KBM-7 (cell line): ENCODE results near the gene VOPP1.

ENCODE experiments used
- DNase-seq: peaks from one replicate; pipeline ENCODE4 v3.0.0-alpha.2; 2015
- in situ Hi-C: fragments of 300-500 bp; cut with MboI; formaldehyde crosslinking; loops from 2 replicates; pipeline ENCODE4 v1.14.3; 2020; ENCODE audit warnings: low sequenced_read_pairs, low pct_unique_long_range_greater_than_20kb, mixed read lengths

Gene VOPP1

GRCh38 chr7:55458351-55458750, 114.0 kb downstream of the VOPP1 start:
- in situ Hi-C loops, result no loop called here
- DNase-seq, result no peak

DNA sequence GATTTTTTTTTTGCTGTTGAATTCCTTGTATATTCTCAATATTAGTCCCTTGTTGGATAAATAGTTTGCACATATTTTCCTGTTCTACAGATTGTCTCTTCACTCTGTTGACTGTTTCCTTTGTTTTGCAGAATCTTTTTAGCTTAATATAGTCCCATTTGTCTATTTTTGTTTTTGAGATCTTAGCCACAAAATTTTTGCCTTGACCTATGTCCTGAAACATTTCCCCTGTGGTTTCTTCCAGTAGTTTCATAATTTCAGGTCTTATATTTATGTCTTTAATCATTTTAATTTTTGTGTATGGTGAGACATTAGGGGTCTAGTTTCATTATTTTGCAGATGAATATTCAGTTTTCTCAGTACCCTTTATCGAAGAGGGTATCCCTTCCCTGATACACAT, 114.5 kb downstream of the VOPP1 start:
- no peak for DNase-seq
- in situ Hi-C loops, result no loop called here

- DNase-seq, result no peak
- in situ Hi-C loops, result no loop called here
These were observed 119.3 kb downstream of the VOPP1 start for GRCh38 chr7:55452971-55453370.

- in situ Hi-C loops, result no loop called here
- DNase-seq, result no peak
These were observed 122.2 kb downstream of the VOPP1 start for GRCh38 chr7:55449992-55450535.

GRCh38 chr7:55449205-55449991, 122.9 kb downstream of the VOPP1 start:
- DNase-seq, result no peak
- in situ Hi-C loops, result no loop called here

GRCh38 chr7:55448526-55448925, 123.8 kb downstream of the VOPP1 start:
- in situ Hi-C loops, result no loop called here
- DNase-seq, result no peak

- in situ Hi-C loops, result no loop called here
- no peak for DNase-seq
These were observed 127.5 kb downstream of the VOPP1 start for GRCh38 chr7:55444786-55445185.

- in situ Hi-C loops, result no loop called here
- DNase-seq, result no peak
These were observed 130.4 kb downstream of the VOPP1 start for GRCh38 chr7:55441774-55442522.

- in situ Hi-C loops, result no loop called here
- no peak for DNase-seq
These were observed 131.3 kb downstream of the VOPP1 start for GRCh38 chr7:55441002-55441401.

- in situ Hi-C loops, result no loop called here
- no peak for DNase-seq
These were observed 132.1 kb downstream of the VOPP1 start for GRCh38 chr7:55440040-55440690.

DNA sequence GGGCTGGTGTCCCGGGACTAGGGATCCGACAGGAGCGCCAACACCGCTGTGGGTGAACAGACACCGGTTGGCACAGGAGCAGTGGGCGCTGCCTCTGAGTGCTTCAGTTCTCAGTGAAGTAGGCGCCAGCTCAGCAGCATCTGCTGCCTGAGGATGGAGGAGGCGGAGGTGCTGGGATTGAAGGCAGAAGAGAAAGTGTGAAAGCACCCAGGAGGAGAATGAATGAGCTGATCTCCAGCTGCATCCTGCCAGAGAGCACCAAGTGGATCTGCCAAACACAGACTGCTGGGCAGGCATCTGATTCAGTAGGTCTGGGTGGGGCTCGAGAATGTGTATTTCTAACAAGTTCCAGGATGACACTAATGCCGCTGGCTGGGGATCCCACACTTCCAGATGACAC, 132.7 kb downstream of the VOPP1 start:
- DNase-seq, result no peak
- in situ Hi-C loops, result no loop called here

DNA sequence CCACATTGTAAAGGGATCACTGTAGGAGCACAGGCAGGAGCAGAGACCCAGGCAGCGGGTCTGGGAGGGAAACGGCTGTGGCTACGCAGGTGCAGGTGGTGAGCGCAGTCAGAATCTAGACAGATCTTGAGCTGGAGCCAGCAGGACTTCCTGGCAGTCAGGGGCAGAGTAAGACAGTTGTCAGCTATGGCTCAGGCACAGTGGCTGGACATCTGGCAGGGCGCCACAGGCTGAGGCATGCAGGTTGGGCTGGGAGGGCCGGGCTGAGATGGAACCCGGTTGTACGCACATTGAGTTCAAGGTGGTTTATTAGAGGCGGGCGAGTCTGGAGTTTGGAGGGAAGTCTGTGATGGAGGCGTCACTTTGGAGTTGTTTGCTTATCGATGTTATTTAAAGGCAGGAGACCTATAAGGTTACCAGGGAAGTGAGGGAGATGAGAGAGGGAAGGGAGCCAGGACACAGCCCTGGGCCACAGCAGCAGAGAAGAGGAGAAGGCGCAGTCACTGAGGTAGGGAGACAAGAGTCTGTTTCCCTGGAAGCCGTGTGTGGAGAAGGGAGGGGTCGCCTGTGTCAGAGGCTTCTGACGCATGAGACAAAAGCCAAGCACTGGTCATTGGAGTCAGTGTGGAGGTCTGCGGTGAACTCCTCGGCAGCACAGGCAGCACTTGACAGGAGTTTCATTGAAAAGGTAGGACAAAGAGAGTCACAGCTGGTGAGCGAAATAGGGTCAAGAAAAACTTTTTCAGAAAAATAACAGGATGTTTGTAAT, 133.4 kb downstream of the VOPP1 start:
- DNase-seq, result no peak
- in situ Hi-C loops, result no loop called here

DNA sequence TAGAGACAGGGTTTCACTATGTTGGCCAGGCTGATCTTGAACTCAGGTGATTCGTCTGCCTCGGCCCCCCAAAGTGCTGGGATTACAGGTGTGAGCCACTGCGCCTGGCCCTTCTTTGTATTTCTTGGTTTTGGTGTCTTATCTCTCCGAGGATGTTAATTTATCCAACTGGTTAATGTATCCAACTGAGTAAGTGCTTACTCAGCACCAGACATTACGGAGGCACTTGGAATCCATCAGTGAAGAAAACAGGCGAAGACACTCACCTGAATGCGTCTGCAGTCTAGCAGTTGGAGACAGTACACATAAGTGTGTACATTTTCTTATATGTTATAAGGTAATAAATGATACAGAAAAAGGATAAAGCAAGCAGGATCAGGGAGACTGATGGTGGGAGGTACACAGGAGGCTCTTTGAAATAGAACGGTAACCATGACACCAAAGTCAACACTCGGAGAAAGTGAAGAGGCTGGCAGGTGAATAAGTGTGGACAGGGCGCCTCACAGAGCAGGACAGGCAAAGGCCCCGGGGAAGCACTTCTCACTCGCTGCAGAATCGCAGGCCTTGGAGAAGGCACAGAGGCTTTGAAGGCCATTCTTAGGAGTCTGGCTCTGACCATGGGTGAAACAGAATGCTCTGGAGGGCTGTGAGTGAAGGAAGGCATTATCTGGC, 134.1 kb downstream of the VOPP1 start:
- DNase-seq, result no peak
- in situ Hi-C loops, result no loop called here

- in situ Hi-C loops, result no loop called here
- DNase-seq, result no peak
These were observed 134.9 kb downstream of the VOPP1 start for GRCh38 chr7:55437375-55437774.

DNA sequence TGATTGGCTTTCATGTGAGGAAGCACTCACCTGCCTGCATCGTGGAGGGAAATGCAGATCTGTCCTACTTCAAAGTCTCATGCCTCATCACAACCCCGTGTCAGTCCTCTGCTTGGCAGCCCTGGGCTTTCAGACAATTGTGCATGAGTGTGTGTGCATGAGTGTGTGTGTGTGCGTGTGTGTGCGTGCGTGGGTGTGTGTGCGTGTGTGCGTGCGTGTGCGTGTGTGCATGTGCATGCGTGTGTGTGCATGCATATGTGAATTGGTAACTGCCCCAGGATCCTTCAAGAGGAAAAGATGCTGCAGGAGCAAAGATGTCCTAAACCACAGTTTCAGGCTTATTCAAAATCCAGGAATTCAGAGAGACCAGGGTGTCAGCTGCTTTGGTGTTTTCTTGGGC, 135.8 kb downstream of the VOPP1 start:
- in situ Hi-C loops, result no loop called here
- no peak for DNase-seq

- no peak for DNase-seq
- in situ Hi-C loops, result no loop called here
These were observed 136.8 kb downstream of the VOPP1 start for GRCh38 chr7:55435466-55435865.

- DNase-seq, result peak; percentile 39
These were observed 139.1 kb downstream of the VOPP1 start for GRCh38 chr7:55432939-55433784.

GRCh38 chr7:55432506-55432905, 139.8 kb downstream of the VOPP1 start:
- in situ Hi-C loops, result no loop called here

More at GRCh38 chr7:55432939-55433784, 139.1 kb downstream of the VOPP1 start:
- in situ Hi-C loops, result no loop called here

More at GRCh38 chr7:55432506-55432905, 139.8 kb downstream of the VOPP1 start:
- no peak for DNase-seq
